Fibroblast of the aortic adventitia (primary cell): ENCODE measurements around the gene RTCA. TPM values are rescaled to one million over a fixed set of nuclear protein-coding genes. Genes with fewer than 3 reads are reported as not detected.

Source experiments
- DNase-seq: peaks from one replicate; pipeline ENCODE4 v3.0.0-alpha.2; 2010; ENCODE audit warnings: low read depth
- H3K4me3 ChIP-seq: 2 replicates; pipeline ENCODE4 v1.5.1; 2011; ENCODE audit warnings: low read depth, mild to moderate bottlenecking, control low read depth, low read length, moderate library complexity
- CTCF ChIP-seq: IDR thresholded peaks from 2 replicates; pipeline ENCODE4 v1.5.1; 2011; ENCODE audit warnings: mild to moderate bottlenecking, low read length, control low read depth, inconsistent platforms; ENCODE audit not compliant: insufficient read depth
- total RNA-seq: library from RNA; depleted of rRNA; stranded (reverse); fragments of >200 nt; gene quantifications from 2 replicates; pipeline ENCODE4 v1.2.3, GENCODE V29; 2012; ENCODE audit warnings: low replicate concordance

The RTCA gene
- total RNA-seq, 1 donor, result 43.2 TPM

GRCh38 chr1:100304227-100304626, 38.2 kb downstream of the RTCA start:
- no peak for TF ChIP-seq CTCF
- DNase-seq, result no peak
- H3K4me3 ChIP-seq, result no peak overlapping the region

- H3K4me3 ChIP-seq, result no peak overlapping the region
- no peak for TF ChIP-seq CTCF
- no peak for DNase-seq
Measured at GRCh38 chr1:100304921-100305320, 38.9 kb downstream of the RTCA start.

GRCh38 chr1:100305954-100306353, 39.9 kb downstream of the RTCA start:
- TF ChIP-seq CTCF, result no peak
- H3K4me3 ChIP-seq, result no peak overlapping the region
- no peak for DNase-seq

- no peak for TF ChIP-seq CTCF
Measured at GRCh38 chr1:100306735-100307313, 40.8 kb downstream of the RTCA start.

GRCh38 chr1:100308777-100309176, 42.8 kb downstream of the RTCA start:
- no peak overlapping the region for H3K4me3 ChIP-seq
- DNase-seq, result peak; percentile 62
- no peak for TF ChIP-seq CTCF

More at GRCh38 chr1:100306735-100307313, 40.8 kb downstream of the RTCA start:
- DNase-seq, result no peak
- no peak overlapping the region for H3K4me3 ChIP-seq

- no peak for DNase-seq
- no peak overlapping the region for H3K4me3 ChIP-seq
- no peak for TF ChIP-seq CTCF
Measured at GRCh38 chr1:100309863-100310262, 43.8 kb downstream of the RTCA start.

GRCh38 chr1:100313382-100313781, 47.4 kb downstream of the RTCA start:
- no peak for DNase-seq
- H3K4me3 ChIP-seq, result no peak overlapping the region
- TF ChIP-seq CTCF, result no peak
